ENCODE results near the gene ACAA1.

DNA sequence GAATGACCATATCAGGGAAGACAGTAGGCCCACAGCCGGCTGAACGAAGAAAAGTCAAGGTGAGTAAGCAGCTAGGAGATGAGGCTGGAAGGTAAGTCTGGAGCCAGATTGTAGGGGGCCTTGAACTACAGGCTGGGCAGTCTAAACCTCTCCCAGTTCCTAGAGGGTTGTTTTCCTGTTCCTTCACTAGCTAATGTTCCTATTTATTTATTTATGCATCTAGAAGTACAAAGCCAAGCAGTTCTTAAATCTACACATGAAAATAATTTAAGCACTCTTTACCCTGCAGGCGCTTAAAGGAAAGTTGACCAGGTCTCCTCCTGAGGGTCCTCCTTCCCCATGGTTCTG, 3.7 kb downstream of the ACAA1 start:
- TF ChIP-seq, protein P1, sequence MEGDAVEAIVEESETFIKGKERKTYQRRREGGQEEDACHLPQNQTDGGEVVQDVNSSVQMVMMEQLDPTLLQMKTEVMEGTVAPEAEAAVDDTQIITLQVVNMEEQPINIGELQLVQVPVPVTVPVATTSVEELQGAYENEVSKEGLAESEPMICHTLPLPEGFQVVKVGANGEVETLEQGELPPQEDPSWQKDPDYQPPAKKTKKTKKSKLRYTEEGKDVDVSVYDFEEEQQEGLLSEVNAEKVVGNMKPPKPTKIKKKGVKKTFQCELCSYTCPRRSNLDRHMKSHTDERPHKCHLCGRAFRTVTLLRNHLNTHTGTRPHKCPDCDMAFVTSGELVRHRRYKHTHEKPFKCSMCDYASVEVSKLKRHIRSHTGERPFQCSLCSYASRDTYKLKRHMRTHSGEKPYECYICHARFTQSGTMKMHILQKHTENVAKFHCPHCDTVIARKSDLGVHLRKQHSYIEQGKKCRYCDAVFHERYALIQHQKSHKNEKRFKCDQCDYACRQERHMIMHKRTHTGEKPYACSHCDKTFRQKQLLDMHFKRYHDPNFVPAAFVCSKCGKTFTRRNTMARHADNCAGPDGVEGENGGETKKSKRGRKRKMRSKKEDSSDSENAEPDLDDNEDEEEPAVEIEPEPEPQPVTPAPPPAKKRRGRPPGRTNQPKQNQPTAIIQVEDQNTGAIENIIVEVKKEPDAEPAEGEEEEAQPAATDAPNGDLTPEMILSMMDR (IDR thresholded peaks at IDR 0.05; ENCODE audit: low read depth, low read length): no peak
- TF ChIP-seq, protein P2, sequence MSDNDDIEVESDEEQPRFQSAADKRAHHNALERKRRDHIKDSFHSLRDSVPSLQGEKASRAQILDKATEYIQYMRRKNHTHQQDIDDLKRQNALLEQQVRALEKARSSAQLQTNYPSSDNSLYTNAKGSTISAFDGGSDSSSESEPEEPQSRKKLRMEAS (IDR thresholded peaks at IDR 0.05; ENCODE audit: low read depth, low read length): no peak
- TF ChIP-seq POLR2A (IDR thresholded peaks at IDR 0.05; ENCODE audit: extremely low read depth, insufficient read length): no peak
